HG03575 (cell line): Measurements from ENCODE around the gene CHL1.

Experiments
- ATAC-seq: cut with Tn5 transposase; IDR thresholded peaks from one replicate; pipeline ENCODE4 v1.9.1; 2021; ENCODE audit not compliant: unreplicated experiment, insufficient number of reproducible peaks, low FRiP score; ENCODE audit errors: extremely low read depth

Gene CHL1

DNA sequence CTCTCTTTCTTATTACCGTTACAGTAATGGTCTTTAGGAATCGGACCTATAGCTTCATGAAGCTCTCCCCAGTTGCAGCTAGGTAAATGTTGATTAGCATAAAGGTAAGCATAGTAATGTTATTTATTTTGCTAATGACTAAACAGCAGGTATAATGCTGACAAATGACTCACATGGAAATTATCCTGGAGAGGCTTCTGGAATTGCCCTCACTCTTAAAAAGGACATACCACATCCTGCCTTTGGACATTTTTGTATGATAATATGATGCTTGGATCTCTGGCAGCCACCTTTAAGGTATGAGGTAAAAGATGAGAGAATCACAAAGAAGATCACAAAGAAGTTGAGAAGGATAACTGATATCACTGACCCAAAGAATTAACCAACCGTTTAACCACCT, 238.6 kb downstream of the CHL1 start:
- no peak for ATAC-seq

DNA sequence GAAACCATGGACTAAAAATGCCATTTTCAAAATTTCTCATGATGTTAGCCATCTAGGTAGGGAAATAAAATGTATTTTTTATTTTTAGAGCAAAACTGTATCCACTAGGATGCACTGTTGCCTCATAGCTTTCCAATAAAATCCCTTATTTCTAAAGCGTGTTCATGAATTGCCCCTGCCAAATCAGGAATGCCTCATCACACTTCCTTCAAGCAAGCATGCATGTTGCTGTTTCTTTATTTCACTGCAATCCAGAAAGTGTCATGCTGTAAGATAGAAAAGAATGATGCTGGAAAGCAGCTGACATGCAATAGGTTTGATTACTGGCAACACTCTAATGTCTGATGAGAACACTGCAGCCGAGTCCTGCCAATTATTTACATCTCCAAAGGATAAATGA, 239.5 kb downstream of the CHL1 start:
- no peak for ATAC-seq

DNA sequence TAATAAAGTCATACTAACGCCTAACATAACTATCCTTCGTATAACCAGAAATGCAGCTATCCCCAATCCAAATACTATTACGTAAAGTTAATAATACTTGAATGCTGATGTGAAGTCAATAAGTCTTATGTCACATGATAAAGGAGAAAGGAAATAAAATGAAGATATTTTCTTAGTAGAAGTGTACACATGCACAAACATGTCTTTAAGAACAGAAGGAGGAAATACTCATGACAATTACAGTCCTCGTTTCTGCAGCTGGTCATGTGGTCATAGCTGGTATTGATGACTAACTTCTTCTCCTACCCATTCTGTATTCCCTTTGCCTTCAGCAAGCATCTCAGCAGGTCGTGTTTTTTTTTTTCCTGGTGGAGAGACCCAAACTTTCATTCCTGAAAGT, 244.3 kb downstream of the CHL1 start:
- no peak for ATAC-seq

GRCh38 chr3:445960-446359, 249.4 kb downstream of the CHL1 start:
- no peak for ATAC-seq

GRCh38 chr3:447671-448070, 251.1 kb downstream of the CHL1 start:
- ATAC-seq, result no peak

DNA sequence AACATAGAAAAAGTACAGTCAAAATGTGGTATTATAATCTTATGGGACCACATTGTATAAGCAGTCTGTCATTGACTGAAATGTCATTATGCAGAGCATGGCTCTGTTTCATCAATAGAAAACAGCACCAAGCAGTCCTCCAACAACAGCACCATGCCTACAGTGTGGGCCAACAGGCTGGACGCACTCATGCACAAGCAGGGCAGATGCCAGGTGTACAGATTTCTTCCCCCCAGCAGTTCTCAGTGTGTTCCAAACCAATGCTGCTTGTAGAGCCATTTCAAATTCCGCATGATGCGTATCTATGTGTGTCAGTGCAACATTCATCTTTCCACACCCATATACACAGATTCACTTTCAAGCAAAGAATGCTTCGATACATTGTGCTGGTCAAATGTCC, 253.1 kb downstream of the CHL1 start:
- no peak for ATAC-seq

DNA sequence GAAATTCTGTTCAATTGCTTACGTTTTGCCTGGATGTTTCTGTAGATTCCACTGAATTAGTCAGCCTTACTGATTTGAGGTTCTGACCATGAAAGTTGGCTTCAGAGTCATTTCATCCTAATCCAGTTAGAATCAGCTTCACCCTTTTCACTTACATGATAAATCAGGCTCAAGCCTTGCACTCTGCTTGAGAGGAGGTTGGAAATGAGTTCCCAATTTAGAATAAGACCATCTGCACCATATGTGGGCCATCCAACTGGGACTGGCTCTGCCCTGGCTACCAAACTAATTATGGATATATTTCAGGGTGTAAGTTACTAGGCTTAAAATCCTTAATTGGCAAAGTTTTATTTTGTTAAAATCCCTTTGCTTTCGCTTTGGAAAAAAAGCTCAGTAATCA, 255.7 kb downstream of the CHL1 start:
- ATAC-seq, result no peak

- ATAC-seq, result no peak
Measured at GRCh38 chr3:453106-453505, 256.5 kb downstream of the CHL1 start.

DNA sequence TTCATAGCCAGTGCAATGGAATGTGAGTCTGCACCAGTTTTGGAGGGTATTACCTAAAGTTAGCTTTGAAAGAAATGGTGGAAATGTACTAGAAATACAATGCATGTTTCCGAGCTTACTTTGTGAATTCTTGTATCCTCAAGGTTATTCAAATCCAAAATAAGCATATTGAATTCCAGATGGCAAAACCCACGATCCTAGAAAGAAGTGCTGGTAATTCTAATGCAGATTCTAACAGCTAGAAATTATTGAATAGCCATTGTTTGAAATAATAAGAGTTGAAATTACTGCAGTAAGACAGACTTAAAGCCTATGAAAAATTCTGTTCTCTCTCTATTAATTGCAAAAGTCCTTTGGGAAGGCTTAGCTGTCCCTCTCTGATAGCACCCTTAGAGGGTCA, 258.4 kb downstream of the CHL1 start:
- ATAC-seq, result no peak

- no peak for ATAC-seq
Measured at GRCh38 chr3:458124-458523, 261.6 kb downstream of the CHL1 start.

DNA sequence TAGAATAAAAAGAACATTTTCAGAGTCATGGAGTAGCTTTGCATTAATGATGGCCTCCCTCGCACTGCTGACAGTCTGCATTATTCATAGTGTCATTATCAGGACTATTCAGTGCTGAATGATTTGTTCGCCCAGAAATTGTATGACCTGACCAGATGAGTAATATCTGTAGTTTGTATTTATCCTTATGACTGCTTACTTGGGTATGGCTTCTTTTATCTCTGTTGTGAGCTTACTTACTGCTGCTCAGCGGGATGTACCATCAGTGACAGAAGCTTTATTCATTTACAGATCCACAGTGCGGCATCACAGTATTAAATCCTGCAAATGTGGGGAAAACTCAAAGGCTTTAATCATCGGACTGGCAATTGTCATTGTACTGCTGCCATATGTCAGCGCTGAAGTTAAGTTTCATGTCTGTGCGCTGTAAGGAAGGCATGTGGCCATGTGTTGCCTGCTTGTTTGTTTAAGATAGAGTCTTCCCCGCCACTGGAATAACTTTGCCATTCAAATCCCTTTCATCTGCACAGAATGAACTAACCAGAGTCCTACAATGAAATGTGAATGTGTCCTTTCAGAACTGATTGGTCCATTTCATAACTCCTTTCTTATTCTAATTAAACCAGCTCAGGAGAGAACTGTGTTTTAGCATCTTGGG, 262.2 kb downstream of the CHL1 start:
- ATAC-seq, result no peak
